Sigmoid colon (tissue), 7 donors: ENCODE results near the gene FBLN1. TPM values are rescaled to one million over a fixed set of nuclear protein-coding genes. Genes with fewer than 3 reads are reported as not detected.

Experiments used
- DNase-seq: peaks from one replicate; pipeline ENCODE4 v3.0.0-alpha.2; 2019
- H3K27ac ChIP-seq, 4 donors: fragments of 200-600 bp; sonication (generic); one replicate each; pipeline ENCODE4 v1.5.1; 2016 to 2019; ENCODE audit warnings: mild to moderate bottlenecking in 1 of 4
- H3K27me3 ChIP-seq, 3 donors: fragments of 200-600 bp; sonication (generic); one replicate each; pipeline ENCODE4 v1.5.1; 2019; ENCODE audit warnings: mild to moderate bottlenecking in 1 of 3
- H3K36me3 ChIP-seq, 4 donors: fragments of 200-600 bp; sonication (generic); one replicate each; pipeline ENCODE4 v1.5.1; 2016 to 2019
- H3K4me1 ChIP-seq, 4 donors: fragments of 200-600 bp; sonication (generic); one replicate each; pipeline ENCODE4 v1.5.1; 2017 to 2019
- H3K4me3 ChIP-seq, 4 donors: fragments of 200-600 bp; sonication (generic); one replicate each; pipeline ENCODE4 v1.5.1; 2017 to 2019; ENCODE audit warnings: mild to moderate bottlenecking in 2 of 4, moderate library complexity in 1 of 4
- H3K9me3 ChIP-seq, 4 donors: fragments of 200-600 bp in 3 of 4; sonication (generic) in 3 of 4; one replicate each; pipeline versions ENCODE4 v1.5.1 to v1.6.1; 2013 to 2019
- CTCF ChIP-seq, 4 experiments: fragments of 450-650 bp in 3 of 4; fragments of 200-600 bp in 1 of 4; IDR thresholded peaks; one replicate each; pipeline ENCODE4 v1.5.1; 2016 to 2019; ENCODE audit warnings: antibody characterized with exemption in 4 of 4, mild to moderate bottlenecking in 3 of 4, moderate library complexity in 2 of 4
- EP300 ChIP-seq, 4 donors: sonication (generic); formaldehyde crosslinking; IDR thresholded peaks; one replicate each; pipeline ENCODE4 v1.6.1; 2017; ENCODE audit warnings: antibody characterized with exemption in 4 of 4
- POLR2A ChIP-seq, 2 donors: fragments of 450-650 bp; IDR thresholded peaks; one replicate each; pipeline ENCODE4 v1.6.1; 2016; ENCODE audit warnings: antibody characterized with exemption in 2 of 2, mild to moderate bottlenecking in 2 of 2, moderate library complexity in 2 of 2
- POLR2AphosphoS5 ChIP-seq, 4 donors: sonication (generic); formaldehyde crosslinking; IDR thresholded peaks; one replicate each; pipeline ENCODE4 v1.6.1; 2017; ENCODE audit warnings: antibody characterized with exemption in 4 of 4
- WGBS, 2 donors: extraction: QIAGEN DNeasy Blood & Tissue Kit; methylation state at CpG; one replicate each; pipeline ENCODE4 v1.1.7; 2013; 5-methylcytosine and 5-hydroxymethylcytosine counted together
- intact Hi-C: fragments of 100-400 bp; cut with DNase I; formaldehyde crosslinking; loops from one replicate; pipeline ENCODE4 v1.15.1; 2023
- polyA plus RNA-seq, 3 donors: library from polyadenylated mRNA; stranded (reverse); fragments of 200-250 nt; gene quantifications; one replicate each; pipeline ENCODE4 v1.2.3, GENCODE V29; 2013
- total RNA-seq, 4 donors: library from RNA; depleted of rRNA; stranded (reverse); fragments of >200 nt; gene quantifications; one replicate each; pipeline ENCODE4 v1.1.0, GENCODE V29; 2016
- donor health status: healthy with polysubstance abuse.
- donor health status: Bipolar disorder and iron deficiency.
- donor health status: healthy.

FBLN1 gene
- total and polyA plus RNA-seq, 7 donors: 9.0 to 230 (median 123) TPM

- intact Hi-C loops: no loop called here
- H3K4me1 ChIP-seq: no peaks in the 10 kb centered on the region
- H3K9me3 ChIP-seq: no peaks in the 10 kb centered on the region
- peak; percentile 59 for DNase-seq
- 49 to 82% methylated on average over 22 of the region's 22 CpGs for WGBS, 2 donors
- H3K4me3 ChIP-seq: no peak overlapping the region
- H3K27me3 ChIP-seq: no peaks in the 10 kb centered on the region
- H3K27ac ChIP-seq: peak overlapping the region in 1 of 4 donors; percentile 24
- TF ChIP-seq CTCF (IDR thresholded peaks at IDR 0.05) (no peak), POLR2AphosphoS5 (IDR thresholded peaks at IDR 0.05) (no peak), EP300 (IDR thresholded peaks at IDR 0.05) (no peak), POLR2A (IDR thresholded peaks at IDR 0.05) (no peak)
- no peaks in the 10 kb centered on the region for H3K36me3 ChIP-seq
Observed at GRCh38 chr22:45599836-45600577, 97.3 kb downstream of the FBLN1 start.

- intact Hi-C loops: no loop called here
- 83 to 84% methylated on average over 14 of the region's 14 CpGs for WGBS, 2 donors
- DNase-seq: peak; percentile 66
- TF ChIP-seq CTCF (IDR thresholded peaks at IDR 0.05): no peak
- TF ChIP-seq POLR2AphosphoS5 (IDR thresholded peaks at IDR 0.05): no peak
- TF ChIP-seq EP300 (IDR thresholded peaks at IDR 0.05): no peak
- no peak for TF ChIP-seq POLR2A (IDR thresholded peaks at IDR 0.05)
- Histone ChIP-seq H3K4me3 (no peak overlapping the region), H3K36me3 (no peaks in the 10 kb centered on the region), H3K9me3 (no peaks in the 10 kb centered on the region), H3K27me3 (no peaks in the 10 kb centered on the region), H3K27ac (peak overlapping the region in 1 of 4 donors; percentile 24), H3K4me1 (no peaks in the 10 kb centered on the region)
Observed at GRCh38 chr22:45600790-45601730, 98.4 kb downstream of the FBLN1 start.

GRCh38 chr22:45602004-45602733 is 99.5 kb downstream of the FBLN1 start:
- no peak overlapping the region for H3K27ac ChIP-seq
- intact Hi-C loops: no loop called here
- H3K9me3 ChIP-seq: no peaks in the 10 kb centered on the region
- WGBS, 2 donors: 82 to 86% methylated on average over 10 of the region's 10 CpGs
- H3K36me3 ChIP-seq: no peaks in the 10 kb centered on the region
- TF ChIP-seq EP300 (IDR thresholded peaks at IDR 0.05): no peak
- no peak for TF ChIP-seq POLR2A (IDR thresholded peaks at IDR 0.05)
- TF ChIP-seq CTCF (IDR thresholded peaks at IDR 0.05): no peak
- H3K4me1 ChIP-seq: no peaks in the 10 kb centered on the region
- H3K27me3 ChIP-seq: no peaks in the 10 kb centered on the region
- H3K4me3 ChIP-seq: no peak overlapping the region
- peak; percentile 53 for DNase-seq

- Histone ChIP-seq H3K4me1 (no peaks in the 10 kb centered on the region), H3K9me3 (no peaks in the 10 kb centered on the region), H3K27me3 (no peaks in the 10 kb centered on the region), H3K4me3 (no peak overlapping the region), H3K27ac (no peak overlapping the region), H3K36me3 (no peaks in the 10 kb centered on the region)
- 89 to 92% methylated on average over 21 of the region's 21 CpGs for WGBS, 2 donors
- TF ChIP-seq POLR2A (IDR thresholded peaks at IDR 0.05) (no peak), CTCF (IDR thresholded peaks at IDR 0.05) (no peak), EP300 (IDR thresholded peaks at IDR 0.05) (no peak), POLR2AphosphoS5 (IDR thresholded peaks at IDR 0.05) (no peak)
- DNase-seq: peak; percentile 61
- intact Hi-C loops: no loop called here
Observed at GRCh38 chr22:45602824-45603595, 100.3 kb downstream of the FBLN1 start.
